Astrocyte (in vitro differentiated cells and primary cell): ENCODE measurements around the gene SUFU.
"Not testable (repeated sequence)": the region's sequence is repeated elsewhere in the genome, so short reads cannot be mapped to it uniquely, and the experiment has no call there.

Source experiments
- CTCF ChIP-seq: IDR thresholded peaks from 2 replicates; pipeline ENCODE4 v1.5.1; 2011; ENCODE audit warnings: low read depth, mild to moderate bottlenecking, inconsistent platforms, low read length, moderate library complexity; ENCODE audit not compliant: insufficient read depth
- EZH2 ChIP-seq: IDR thresholded peaks from 2 replicates; pipeline ENCODE4 v1.6.1; 2012; ENCODE audit warnings: mild to moderate bottlenecking, low read length, inconsistent platforms; ENCODE audit not compliant: insufficient read depth

DNA sequence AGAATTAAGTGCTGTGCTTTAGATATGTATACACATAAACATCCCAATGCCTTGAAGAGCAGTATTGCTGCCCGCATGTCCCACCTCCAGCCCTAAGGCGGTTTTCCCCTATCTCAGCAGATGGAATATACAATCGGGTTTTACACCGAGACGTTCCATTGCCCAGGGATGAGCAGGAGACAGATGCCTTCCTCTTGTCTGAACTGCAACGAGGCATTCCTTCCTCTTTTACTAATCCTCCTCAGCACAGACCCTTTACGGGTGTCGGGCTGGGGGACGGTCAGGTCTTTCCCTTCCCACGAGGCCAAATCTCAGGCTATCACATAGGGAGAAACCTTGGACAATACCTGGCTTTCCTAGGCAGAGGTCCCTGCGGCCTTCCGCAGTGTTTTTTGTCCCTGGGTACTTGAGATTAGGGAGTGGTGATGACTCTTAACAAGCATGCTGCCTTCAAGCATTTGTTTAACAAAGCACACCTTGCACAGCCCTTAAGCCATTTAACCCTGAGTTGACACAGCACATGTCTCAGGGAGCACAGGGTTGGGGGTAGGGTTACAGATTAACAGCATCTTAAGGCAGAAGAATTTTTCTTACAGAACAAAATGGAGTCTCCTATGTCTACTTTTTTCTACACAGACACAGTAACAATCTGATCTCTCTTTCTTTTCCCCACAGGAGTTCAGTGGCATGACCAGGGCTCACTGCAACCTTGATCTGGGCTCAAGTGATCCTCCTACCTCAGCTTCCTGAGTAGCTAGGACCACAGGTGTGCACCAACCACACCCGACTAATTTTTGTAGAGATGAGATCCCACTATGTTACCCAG lies 48.9 kb upstream of the SUFU start:
- TF ChIP-seq CTCF, EZH2: not testable (repeated sequence)
